K562 (cell line): ENCODE results near the gene CCDC137. TPM values are rescaled to one million over a fixed set of nuclear protein-coding genes. Genes with fewer than 3 reads are reported as not detected.
A peak's percentile ranks its signal among the peaks of the same experiment; 100 is the strongest.

Source experiments
- CBX8 ChIP-seq: fragments of 200-600 bp; sonication (generic); IDR thresholded peaks from 2 replicates; pipeline ENCODE4 v1.6.1; 2012; ENCODE audit warnings: borderline replicate concordance, mixed run types, low read depth, mild to moderate bottlenecking, moderate library complexity, mixed read lengths, low read length, control low read depth, inconsistent platforms; ENCODE audit not compliant: poor library complexity, severe bottlenecking; ENCODE audit errors: extremely low read depth
- FOXM1 ChIP-seq, 2 experiments: fragments of 450-650 bp in 1 of 2; sonication (generic) in 1 of 2; formaldehyde crosslinking in 1 of 2; IDR thresholded peaks; 2 replicates each; pipeline versions ENCODE4 v1.6.1 to v1.9.0; 2017 to 2022; ENCODE audit warnings: low read depth in 2 of 2, mild to moderate bottlenecking in 2 of 2, missing genetic modification reagents in 1 of 2, moderate library complexity in 1 of 2
- NEUROD1 ChIP-seq: fragments of 150-350 bp; IDR thresholded peaks from 2 replicates; pipeline ENCODE4 v1.6.1; 2014; ENCODE audit warnings: borderline replicate concordance, low read length, low read depth; ENCODE audit not compliant: partially characterized antibody
- NFE2L1 ChIP-seq: fragments of 450-650 bp; IDR thresholded peaks from 2 replicates; pipeline ENCODE4 v1.6.1; 2016; ENCODE audit warnings: missing genetic modification characterization, low read depth, mild to moderate bottlenecking, missing compliant biosample characterization, moderate library complexity, borderline replicate concordance
- NFIC ChIP-seq: fragments of 450-650 bp; IDR thresholded peaks from 2 replicates; pipeline ENCODE4 v1.6.1; 2017; ENCODE audit warnings: mild to moderate bottlenecking, inconsistent platforms
- POU5F1 ChIP-seq: fragments of 150-350 bp; IDR thresholded peaks from 2 replicates; pipeline ENCODE4 v1.6.1; 2014; ENCODE audit warnings: borderline replicate concordance, low read length, low read depth, mild to moderate bottlenecking; ENCODE audit not compliant: partially characterized antibody
- SAP30 ChIP-seq: fragments of 200-600 bp; sonication (generic); IDR thresholded peaks from 2 replicates; pipeline ENCODE4 v1.6.1; 2012; ENCODE audit warnings: borderline replicate concordance, low read depth, mild to moderate bottlenecking, moderate library complexity, low read length, control low read depth, inconsistent platforms; ENCODE audit not compliant: insufficient read depth, poor library complexity, severe bottlenecking
- ZBTB17 ChIP-seq: fragments of 450-650 bp; formaldehyde crosslinking; IDR thresholded peaks from 2 replicates; pipeline ENCODE4 v1.4.0; 2020; ENCODE audit warnings: mild to moderate bottlenecking
- polyA plus RNA-seq, 8 experiments: library from polyadenylated mRNA; depleted of rRNA in 4 of 8; stranded (reverse) in 5 of 8; unstranded in 3 of 8; fragments of >200 nt; fragmentation: Nextera tagmentation in 2 of 8; fragmentation: Illumina TruSeq in 1 of 8; extraction: Ambion mirVana in 2 of 8; extraction: Trizol in 1 of 8; gene quantifications; 2 replicates each; pipeline versions ENCODE4 v1.2.1 to v1.2.3, GENCODE V29; 2011 to 2014; ENCODE audit warnings: inconsistent platforms in 1 of 8, missing spikeins in 1 of 8
- total RNA-seq, 7 experiments: library from RNA; depleted of rRNA in 6 of 7; stranded (reverse); fragments of >200 nt in 6 of 7; fragmentation: Illumina TruSeq in 2 of 7; extraction: Trizol in 2 of 7; gene quantifications; 2 replicates each; pipeline versions ENCODE4 v1.2.1 to v1.2.3, GENCODE V29; 2011 to 2021; ENCODE audit warnings: low replicate concordance in 1 of 7
- TF ChIP-seq, protein P1 (sequence below): fragments of 450-650 bp; IDR thresholded peaks from 2 replicates; pipeline ENCODE4 v1.6.1; 2016; ENCODE audit warnings: low read depth
- TF ChIP-seq, protein P2 (sequence below): sonication (generic); formaldehyde crosslinking; IDR thresholded peaks from 2 replicates; pipeline ENCODE4 v1.8.0; 2022; ENCODE audit warnings: mild to moderate bottlenecking, missing genetic modification reagents
- TF ChIP-seq, protein P3 (sequence below): sonication (generic); formaldehyde crosslinking; IDR thresholded peaks from 2 replicates; pipeline ENCODE4 v1.8.0; 2022; ENCODE audit warnings: missing genetic modification reagents, mild to moderate bottlenecking, borderline replicate concordance

The CCDC137 gene
- total and polyA plus RNA-seq, 9 of the 15 experiments (the other 6 are each of a cell fraction or from before 2014, with no cell fraction given): 2.3 to 68.1 (median 38.3) TPM

DNA sequence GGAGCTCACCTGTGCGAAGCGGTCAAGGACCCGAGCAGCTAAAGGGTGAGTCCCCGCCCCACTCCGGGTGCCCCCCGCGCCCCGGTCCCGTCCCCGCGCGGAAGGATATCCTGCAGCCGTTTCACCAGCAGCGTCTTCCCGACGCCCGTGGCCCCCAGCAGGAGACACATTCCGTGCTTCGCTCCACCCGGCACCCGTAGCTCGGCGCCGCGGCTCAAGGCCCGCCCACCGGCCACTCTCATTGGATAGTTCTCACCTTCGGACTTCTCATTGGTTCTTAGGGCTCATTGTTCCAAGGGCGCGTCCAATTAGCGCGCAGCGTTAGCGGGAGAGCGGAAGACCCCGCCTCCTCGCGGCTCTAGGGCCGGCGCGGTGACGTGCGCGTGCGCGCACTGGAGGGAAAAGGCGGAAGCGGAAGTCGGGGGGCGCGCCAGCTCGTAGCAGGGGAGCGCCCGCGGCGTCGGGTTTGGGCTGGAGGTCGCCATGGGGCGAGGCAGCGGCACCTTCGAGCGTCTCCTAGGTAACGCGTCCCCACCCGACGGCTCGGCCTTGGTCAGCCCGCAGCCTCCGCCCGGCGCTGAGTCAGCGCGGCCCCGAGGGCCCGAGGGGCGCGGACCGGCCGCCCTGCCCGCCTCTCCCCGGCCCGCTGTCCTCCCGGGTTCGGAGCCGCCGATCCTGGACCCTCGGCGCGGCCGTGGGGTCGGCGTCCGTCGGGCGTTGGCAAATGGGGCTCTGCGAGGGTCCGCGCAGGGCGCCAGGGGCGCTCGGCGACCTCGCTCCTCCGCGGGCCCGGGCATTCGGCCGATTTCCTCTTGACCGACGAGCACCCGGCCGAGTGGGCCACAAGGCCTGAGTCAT, 17.3 kb downstream of the CCDC137 start, which contains the start of the genes ARL16 and HGS (continued):
- TF ChIP-seq, protein P1, sequence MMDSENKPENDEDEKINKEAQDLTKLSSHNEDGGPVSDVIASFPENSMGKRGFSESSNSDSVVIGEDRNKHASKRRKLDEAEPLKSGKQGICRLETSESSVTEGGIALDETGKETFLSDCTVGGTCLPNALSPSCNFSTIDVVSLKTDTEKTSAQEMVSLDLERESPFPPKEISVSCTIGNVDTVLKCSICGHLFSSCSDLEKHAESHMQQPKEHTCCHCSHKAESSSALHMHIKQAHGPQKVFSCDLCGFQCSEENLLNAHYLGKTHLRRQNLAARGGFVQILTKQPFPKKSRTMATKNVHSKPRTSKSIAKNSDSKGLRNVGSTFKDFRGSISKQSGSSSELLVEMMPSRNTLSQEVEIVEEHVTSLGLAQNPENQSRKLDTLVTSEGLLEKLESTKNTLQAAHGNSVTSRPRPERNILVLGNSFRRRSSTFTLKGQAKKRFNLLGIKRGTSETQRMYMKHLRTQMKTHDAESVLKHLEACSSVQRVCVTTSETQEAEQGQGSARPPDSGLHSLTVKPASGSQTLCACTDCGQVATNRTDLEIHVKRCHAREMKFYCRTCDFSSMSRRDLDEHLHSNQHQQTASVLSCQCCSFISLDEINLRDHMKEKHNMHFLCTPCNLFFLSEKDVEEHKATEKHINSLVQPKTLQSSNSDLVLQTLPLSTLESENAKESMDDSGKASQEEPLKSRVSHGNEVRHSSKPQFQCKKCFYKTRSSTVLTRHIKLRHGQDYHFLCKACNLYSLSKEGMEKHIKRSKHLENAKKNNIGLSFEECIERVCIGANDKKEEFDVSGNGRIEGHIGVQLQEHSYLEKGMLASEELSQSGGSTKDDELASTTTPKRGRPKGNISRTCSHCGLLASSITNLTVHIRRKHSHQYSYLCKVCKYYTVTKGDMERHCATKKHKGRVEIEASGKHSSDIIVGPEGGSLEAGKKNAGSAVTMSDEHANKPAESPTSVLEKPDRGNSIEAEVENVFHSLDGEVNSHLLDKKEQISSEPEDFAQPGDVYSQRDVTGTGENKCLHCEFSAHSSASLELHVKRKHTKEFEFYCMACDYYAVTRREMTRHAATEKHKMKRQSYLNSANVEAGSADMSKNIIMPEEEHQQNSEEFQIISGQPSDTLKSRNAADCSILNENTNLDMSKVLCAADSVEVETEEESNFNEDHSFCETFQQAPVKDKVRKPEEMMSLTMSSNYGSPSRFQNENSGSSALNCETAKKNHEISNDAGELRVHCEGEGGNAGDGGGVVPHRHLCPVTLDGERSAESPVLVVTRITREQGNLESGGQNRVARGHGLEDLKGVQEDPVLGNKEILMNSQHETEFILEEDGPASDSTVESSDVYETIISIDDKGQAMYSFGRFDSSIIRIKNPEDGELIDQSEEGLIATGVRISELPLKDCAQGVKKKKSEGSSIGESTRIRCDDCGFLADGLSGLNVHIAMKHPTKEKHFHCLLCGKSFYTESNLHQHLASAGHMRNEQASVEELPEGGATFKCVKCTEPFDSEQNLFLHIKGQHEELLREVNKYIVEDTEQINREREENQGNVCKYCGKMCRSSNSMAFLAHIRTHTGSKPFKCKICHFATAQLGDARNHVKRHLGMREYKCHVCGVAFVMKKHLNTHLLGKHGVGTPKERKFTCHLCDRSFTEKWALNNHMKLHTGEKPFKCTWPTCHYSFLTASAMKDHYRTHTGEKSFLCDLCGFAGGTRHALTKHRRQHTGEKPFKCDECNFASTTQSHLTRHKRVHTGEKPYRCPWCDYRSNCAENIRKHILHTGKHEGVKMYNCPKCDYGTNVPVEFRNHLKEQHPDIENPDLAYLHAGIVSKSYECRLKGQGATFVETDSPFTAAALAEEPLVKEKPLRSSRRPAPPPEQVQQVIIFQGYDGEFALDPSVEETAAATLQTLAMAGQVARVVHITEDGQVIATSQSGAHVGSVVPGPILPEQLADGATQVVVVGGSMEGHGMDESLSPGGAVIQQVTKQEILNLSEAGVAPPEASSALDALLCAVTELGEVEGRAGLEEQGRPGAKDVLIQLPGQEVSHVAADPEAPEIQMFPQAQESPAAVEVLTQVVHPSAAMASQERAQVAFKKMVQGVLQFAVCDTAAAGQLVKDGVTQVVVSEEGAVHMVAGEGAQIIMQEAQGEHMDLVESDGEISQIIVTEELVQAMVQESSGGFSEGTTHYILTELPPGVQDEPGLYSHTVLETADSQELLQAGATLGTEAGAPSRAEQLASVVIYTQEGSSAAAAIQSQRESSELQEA: peak; percentile 99
- TF ChIP-seq NFIC (no peak), CBX8 (no peak), NEUROD1 (peak; percentile 98), SAP30 (peak; percentile 85), POU5F1 (peak; percentile 65), ZBTB17 (CRISPR knock-in tag) (no peak), NFE2L1 (tag) (no peak), FOXM1 (IDR thresholded peaks at IDR 0.05; ENCODE audit: low read depth) (no peak; the same call in 1 of the 2 replicates), FOXM1 (CRISPR knock-in tag; IDR thresholded peaks at IDR 0.05; ENCODE audit: low read depth) (no peak)
- TF ChIP-seq, protein P2, sequence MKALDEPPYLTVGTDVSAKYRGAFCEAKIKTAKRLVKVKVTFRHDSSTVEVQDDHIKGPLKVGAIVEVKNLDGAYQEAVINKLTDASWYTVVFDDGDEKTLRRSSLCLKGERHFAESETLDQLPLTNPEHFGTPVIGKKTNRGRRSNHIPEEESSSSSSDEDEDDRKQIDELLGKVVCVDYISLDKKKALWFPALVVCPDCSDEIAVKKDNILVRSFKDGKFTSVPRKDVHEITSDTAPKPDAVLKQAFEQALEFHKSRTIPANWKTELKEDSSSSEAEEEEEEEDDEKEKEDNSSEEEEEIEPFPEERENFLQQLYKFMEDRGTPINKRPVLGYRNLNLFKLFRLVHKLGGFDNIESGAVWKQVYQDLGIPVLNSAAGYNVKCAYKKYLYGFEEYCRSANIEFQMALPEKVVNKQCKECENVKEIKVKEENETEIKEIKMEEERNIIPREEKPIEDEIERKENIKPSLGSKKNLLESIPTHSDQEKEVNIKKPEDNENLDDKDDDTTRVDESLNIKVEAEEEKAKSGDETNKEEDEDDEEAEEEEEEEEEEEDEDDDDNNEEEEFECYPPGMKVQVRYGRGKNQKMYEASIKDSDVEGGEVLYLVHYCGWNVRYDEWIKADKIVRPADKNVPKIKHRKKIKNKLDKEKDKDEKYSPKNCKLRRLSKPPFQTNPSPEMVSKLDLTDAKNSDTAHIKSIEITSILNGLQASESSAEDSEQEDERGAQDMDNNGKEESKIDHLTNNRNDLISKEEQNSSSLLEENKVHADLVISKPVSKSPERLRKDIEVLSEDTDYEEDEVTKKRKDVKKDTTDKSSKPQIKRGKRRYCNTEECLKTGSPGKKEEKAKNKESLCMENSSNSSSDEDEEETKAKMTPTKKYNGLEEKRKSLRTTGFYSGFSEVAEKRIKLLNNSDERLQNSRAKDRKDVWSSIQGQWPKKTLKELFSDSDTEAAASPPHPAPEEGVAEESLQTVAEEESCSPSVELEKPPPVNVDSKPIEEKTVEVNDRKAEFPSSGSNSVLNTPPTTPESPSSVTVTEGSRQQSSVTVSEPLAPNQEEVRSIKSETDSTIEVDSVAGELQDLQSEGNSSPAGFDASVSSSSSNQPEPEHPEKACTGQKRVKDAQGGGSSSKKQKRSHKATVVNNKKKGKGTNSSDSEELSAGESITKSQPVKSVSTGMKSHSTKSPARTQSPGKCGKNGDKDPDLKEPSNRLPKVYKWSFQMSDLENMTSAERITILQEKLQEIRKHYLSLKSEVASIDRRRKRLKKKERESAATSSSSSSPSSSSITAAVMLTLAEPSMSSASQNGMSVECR (CRISPR knock-in tag): peak; percentile 33
- TF ChIP-seq, protein P3, sequence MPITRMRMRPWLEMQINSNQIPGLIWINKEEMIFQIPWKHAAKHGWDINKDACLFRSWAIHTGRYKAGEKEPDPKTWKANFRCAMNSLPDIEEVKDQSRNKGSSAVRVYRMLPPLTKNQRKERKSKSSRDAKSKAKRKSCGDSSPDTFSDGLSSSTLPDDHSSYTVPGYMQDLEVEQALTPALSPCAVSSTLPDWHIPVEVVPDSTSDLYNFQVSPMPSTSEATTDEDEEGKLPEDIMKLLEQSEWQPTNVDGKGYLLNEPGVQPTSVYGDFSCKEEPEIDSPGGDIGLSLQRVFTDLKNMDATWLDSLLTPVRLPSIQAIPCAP: no peak
